ENCODE measurements around the gene SOST. TPM values are rescaled to one million over a fixed set of nuclear protein-coding genes. Genes with fewer than 3 reads are reported as not detected.

SOST gene
- total RNA-seq, 1 experiment from 2014 or later, result not detected

DNA sequence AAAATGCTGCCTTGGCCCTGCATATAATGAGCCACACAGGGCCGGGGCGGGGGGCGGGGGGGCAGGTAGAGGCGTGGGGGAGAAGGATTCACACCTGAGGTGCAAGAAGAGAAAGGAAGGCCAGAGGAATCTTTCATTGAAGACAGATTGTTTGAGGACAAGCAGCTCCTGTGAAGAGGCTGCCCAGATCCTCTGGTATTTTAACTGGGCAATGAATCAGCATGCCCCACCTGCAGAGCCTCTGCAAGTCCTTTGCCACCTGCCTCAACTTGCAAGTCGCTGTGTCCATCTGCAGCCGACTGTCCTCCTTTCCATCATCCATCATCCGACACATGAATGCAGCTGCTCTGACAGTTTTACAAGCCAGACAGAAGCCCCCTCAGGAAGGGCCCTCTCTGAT lies 1.2 kb upstream of the SOST start:
- DNase-seq, result no peak
- no peak overlapping the region for H3K56ac ChIP-seq (ENCODE audit: insufficient read length, low read depth, low read length)
- Mint-ChIP-seq H3K4me1 (peaks cover 30 to 32% of the 10 kb centered on the region in 2 experiments), H3K27ac (peak overlapping the region in 2 of 3 experiments; percentile 80 to 86; a peak in 3 of 7 replicates), H3K27me3 (ENCODE audit: low read depth) (0 out of 2 replicates have a peak, but pooled peaks cover 4% of the 10 kb centered on the region), H3K9me3 (no peaks in the 10 kb centered on the region), H3K36me3 (ENCODE audit: insufficient read depth in 1 of 3, low read depth in 3 of 3) (no peaks in the 10 kb centered on the region), H3K4me3 (peak overlapping the region; percentile 48 to 55)
- H3K23ac ChIP-seq (ENCODE audit: insufficient read length, low read depth, low read length), result no peak overlapping the region
- no peak overlapping the region for H3T11ph ChIP-seq (ENCODE audit: low read length)
- no peak overlapping the region for H3K4ac ChIP-seq (ENCODE audit: low read depth, low read length)
- no peak overlapping the region for H2BK12ac ChIP-seq (ENCODE audit: insufficient read length, low read depth, low read length)
- TF ChIP-seq, protein P1, sequence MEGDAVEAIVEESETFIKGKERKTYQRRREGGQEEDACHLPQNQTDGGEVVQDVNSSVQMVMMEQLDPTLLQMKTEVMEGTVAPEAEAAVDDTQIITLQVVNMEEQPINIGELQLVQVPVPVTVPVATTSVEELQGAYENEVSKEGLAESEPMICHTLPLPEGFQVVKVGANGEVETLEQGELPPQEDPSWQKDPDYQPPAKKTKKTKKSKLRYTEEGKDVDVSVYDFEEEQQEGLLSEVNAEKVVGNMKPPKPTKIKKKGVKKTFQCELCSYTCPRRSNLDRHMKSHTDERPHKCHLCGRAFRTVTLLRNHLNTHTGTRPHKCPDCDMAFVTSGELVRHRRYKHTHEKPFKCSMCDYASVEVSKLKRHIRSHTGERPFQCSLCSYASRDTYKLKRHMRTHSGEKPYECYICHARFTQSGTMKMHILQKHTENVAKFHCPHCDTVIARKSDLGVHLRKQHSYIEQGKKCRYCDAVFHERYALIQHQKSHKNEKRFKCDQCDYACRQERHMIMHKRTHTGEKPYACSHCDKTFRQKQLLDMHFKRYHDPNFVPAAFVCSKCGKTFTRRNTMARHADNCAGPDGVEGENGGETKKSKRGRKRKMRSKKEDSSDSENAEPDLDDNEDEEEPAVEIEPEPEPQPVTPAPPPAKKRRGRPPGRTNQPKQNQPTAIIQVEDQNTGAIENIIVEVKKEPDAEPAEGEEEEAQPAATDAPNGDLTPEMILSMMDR (conservative IDR thresholded peaks at IDR 0.05), result no peak
- no peaks in the 10 kb centered on the region for H3K4me1 ChIP-seq (ENCODE audit: insufficient read depth, low read length)
- H4K5ac ChIP-seq (ENCODE audit: insufficient read length, low read depth, low read length), result no peak overlapping the region
- no peak overlapping the region for H3K9ac ChIP-seq (ENCODE audit: extremely low read depth, insufficient read length, low read length)
- H3K9me3 ChIP-seq (ENCODE audit: control insufficient read depth, low read depth, low read length), result no peaks in the 10 kb centered on the region
- no peak overlapping the region for H4K8ac ChIP-seq (replicated peaks; ENCODE audit: insufficient read length, low read depth, low read length)
- peaks cover 6% of the 10 kb centered on the region for H3K23me2 ChIP-seq (ENCODE audit: insufficient read length, low read depth, low read length, poor library complexity, severe bottlenecking)
- H2BK15ac ChIP-seq (ENCODE audit: low read depth, low read length), result no peak overlapping the region
- H3K27ac ChIP-seq (ENCODE audit: insufficient read length, low read depth, low read length), result no peak overlapping the region
- no peak overlapping the region for H2BK20ac ChIP-seq (ENCODE audit: low read depth, low read length, poor library complexity, severe bottlenecking)
- H3K18ac ChIP-seq (ENCODE audit: insufficient read length, low read depth, low read length), result no peak overlapping the region
- no peak overlapping the region for H2AK5ac ChIP-seq (ENCODE audit: insufficient read length, low read length)
- no peak overlapping the region for H2AFZ ChIP-seq (ENCODE audit: low read length)
- no peak overlapping the region for H4K91ac ChIP-seq (ENCODE audit: insufficient read length, low read depth, low read length)
- no peaks in the 10 kb centered on the region for H3K79me1 ChIP-seq (ENCODE audit: insufficient read depth, low read depth, low read length, poor library complexity, severe bottlenecking)
- H3K79me2 ChIP-seq (ENCODE audit: insufficient read depth, low read length), result no peaks in the 10 kb centered on the region
- H3K4me2 ChIP-seq (ENCODE audit: insufficient read depth, insufficient read length, low read length), result no peak overlapping the region
- no peaks in the 10 kb centered on the region; the same call in 1 of the 2 replicates for H3K27me3 ChIP-seq (ENCODE audit: insufficient read depth, low read length)
- no peak overlapping the region for H2BK5ac ChIP-seq (ENCODE audit: insufficient read length, low read length)
- H4K20me1 ChIP-seq (ENCODE audit: control insufficient read depth, insufficient read depth, insufficient read length), result no peaks in the 10 kb centered on the region
- H3K14ac ChIP-seq (ENCODE audit: insufficient read depth, low read length), result no peak overlapping the region
- no peak overlapping the region for H2BK120ac ChIP-seq (ENCODE audit: low read depth, low read length, poor library complexity, severe bottlenecking)
- WGBS (ENCODE audit: extremely low coverage, insufficient read length, low lambda C conversion rate), result no CpG with 5 or more reads among the region's 7 CpGs

Measured in H9 (cell line).